Heart right ventricle (tissue), 16 donors: ENCODE results near the gene M1AP. TPM values are rescaled to one million over a fixed set of nuclear protein-coding genes. Genes with fewer than 3 reads are reported as not detected.

Source experiments
- ATAC-seq, 8 donors: fragments of 200-7000 bp; cut with Tn5 transposase; one replicate each; pipeline ENCODE4 v1.9.1; 2020; ENCODE audit warnings: mild to moderate bottlenecking in 8 of 8, moderate library complexity in 8 of 8, moderate number of reproducible peaks in 1 of 8
- DNase-seq, 2 donors: peaks; one replicate each; pipeline ENCODE4 v3.0.0-alpha.2; 2020
- H3K27ac ChIP-seq, 10 donors: fragments of 200-600 bp; sonication (generic) in 2 of 10; one replicate each; pipeline versions ENCODE4 v1.5.0 to v1.8.0; 2020 to 2022; ENCODE audit warnings: mild to moderate bottlenecking in 3 of 10
- H3K27me3 ChIP-seq, 7 donors: fragments of 200-600 bp; one replicate each; pipeline ENCODE4 v1.8.0; 2021 to 2022; ENCODE audit warnings: mild to moderate bottlenecking in 2 of 7
- H3K36me3 ChIP-seq, 9 donors: fragments of 200-600 bp; sonication (generic) in 1 of 9; one replicate each; pipeline versions ENCODE4 v1.5.0 to v1.8.0; 2020 to 2022; ENCODE audit warnings: mild to moderate bottlenecking in 2 of 9
- H3K4me1 ChIP-seq, 9 donors: fragments of 200-600 bp; sonication (generic) in 1 of 9; one replicate each; pipeline versions ENCODE4 v1.5.0 to v1.8.0; 2020 to 2022; ENCODE audit warnings: mild to moderate bottlenecking in 4 of 9
- H3K4me3 ChIP-seq, 10 donors: fragments of 200-600 bp; sonication (generic) in 2 of 10; one replicate each; pipeline versions ENCODE4 v1.5.0 to v1.8.0; 2020 to 2022; ENCODE audit warnings: mild to moderate bottlenecking in 7 of 10, moderate library complexity in 2 of 10
- H3K9me3 ChIP-seq, 11 donors: fragments of 200-600 bp in 10 of 11; sonication (generic) in 2 of 11; one replicate each; pipeline versions ENCODE4 v1.5.0 to v1.8.0; 2013 to 2022; ENCODE audit warnings: mild to moderate bottlenecking in 2 of 11, control low read depth in 1 of 11, moderate library complexity in 1 of 11
- WGBS, 2 donors: extraction: QIAGEN DNeasy Blood & Tissue Kit; methylation state at CpG; one replicate each; pipeline ENCODE4 v1.1.7; 2013; ENCODE audit warnings: inconsistent platforms in 1 of 2; 5-methylcytosine and 5-hydroxymethylcytosine counted together
- intact Hi-C, 10 donors: fragments of 100-400 bp; cut with DNase I; formaldehyde crosslinking; loops; one replicate each; pipeline versions ENCODE4 v1.11.1 to v1.14.2; 2022
- polyA plus RNA-seq, 2 donors: library from polyadenylated mRNA; stranded (reverse); fragments of 200-250 nt; gene quantifications; one replicate each; pipeline ENCODE4 v1.2.3, GENCODE V29; 2013
- total RNA-seq, 10 donors: library from RNA; stranded (reverse); fragmentation: NEBNext Ultra II Directional in 3 of 10; extraction: Animal tissue kit (Norgen Biotek cat#: 25700) in 3 of 10; gene quantifications; one replicate each; pipeline versions ENCODE4 v1.2.1 to v1.2.4, GENCODE V29; 2021 to 2023
- TF ChIP-seq, protein P1 (sequence below), 9 donors: fragments of 200-600 bp; sonication (generic) in 2 of 9; IDR thresholded peaks; one replicate each; pipeline versions ENCODE4 v1.5.0 to v1.8.0; 2021 to 2022; ENCODE audit warnings: antibody characterized with exemption in 9 of 9, mild to moderate bottlenecking in 5 of 9, moderate library complexity in 1 of 9
- donor health status: Arrhythmogenic right ventricular cardiomyopathy.
- donor health status: ischemic (EF 13 %, LVEDD 7.1; RV severe dilation, severe dysfunction).
- donor health status: healthy with polysubstance abuse.
- donor health status: DM: no; HTN: yes; CAD: no.
- donor health status: DM: no; HTN: no; CAD: no.
- donor health status: ischemic (EF 25% LVEDD 6.9; RV normal size, moderate dysfunction).
- donor health status: ischemic (EF 25% LVEDD 5.7; RV mildly dilated, moderate dysfunction).
- donor health status: healthy.
- donor health status: DM: yes; HTN: yes; CAD: no.
- donor health status: Ischemic cardiomyopathy.
- donor health status: ischemic (EF 35%, LVEDD 5.7; RV mildly dilated, moderate dysfunction).
- donor health status: nonischemic (EF 11% LVEDD 7.7; RV severe dilation, severe dysfunction).
- donor health status: DM: yes; HTN: yes; CAD: no.
- donor health status: PGD.
- donor health status: ischemic (EF 29% LVEDD 5.4; RV normal size, mild dysfunction).
- donor health status: nonischemic (EF 23%, LVEDD 6.1; RV moderate dilation, normal function).

The M1AP gene
- total and polyA plus RNA-seq, 12 donors = 0.03 to 0.44 (median 0.18) TPM; not detected in 7

DNA sequence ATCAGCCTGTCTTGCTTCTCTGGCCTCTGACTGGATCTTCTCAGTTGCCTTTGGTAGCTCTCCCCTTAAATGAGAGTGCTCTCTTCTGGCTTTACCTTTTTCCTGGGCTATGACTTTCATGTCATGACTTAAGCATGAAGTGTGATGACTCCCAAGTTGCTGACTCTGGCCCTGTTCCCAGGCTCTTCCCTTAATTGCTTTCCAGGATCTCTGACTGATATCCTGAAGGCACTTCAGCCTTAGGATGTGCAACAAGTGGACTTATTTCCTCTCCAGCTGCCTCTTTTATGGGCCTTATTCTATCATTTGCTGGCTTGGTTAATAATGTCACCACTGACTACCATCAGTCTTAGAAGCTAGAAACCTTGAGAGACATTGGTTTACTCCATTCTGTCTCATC, 23.3 kb upstream of the M1AP start:
- H3K4me1 ChIP-seq = peaks cover 0 to 7% (median 0%) of the 10 kb centered on the region in 9 donors
- no peak for DNase-seq
- H3K27me3 ChIP-seq = no peaks in the 10 kb centered on the region
- H3K9me3 ChIP-seq = no peaks in the 10 kb centered on the region
- no peak overlapping the region for H3K27ac ChIP-seq
- TF ChIP-seq, protein P1, sequence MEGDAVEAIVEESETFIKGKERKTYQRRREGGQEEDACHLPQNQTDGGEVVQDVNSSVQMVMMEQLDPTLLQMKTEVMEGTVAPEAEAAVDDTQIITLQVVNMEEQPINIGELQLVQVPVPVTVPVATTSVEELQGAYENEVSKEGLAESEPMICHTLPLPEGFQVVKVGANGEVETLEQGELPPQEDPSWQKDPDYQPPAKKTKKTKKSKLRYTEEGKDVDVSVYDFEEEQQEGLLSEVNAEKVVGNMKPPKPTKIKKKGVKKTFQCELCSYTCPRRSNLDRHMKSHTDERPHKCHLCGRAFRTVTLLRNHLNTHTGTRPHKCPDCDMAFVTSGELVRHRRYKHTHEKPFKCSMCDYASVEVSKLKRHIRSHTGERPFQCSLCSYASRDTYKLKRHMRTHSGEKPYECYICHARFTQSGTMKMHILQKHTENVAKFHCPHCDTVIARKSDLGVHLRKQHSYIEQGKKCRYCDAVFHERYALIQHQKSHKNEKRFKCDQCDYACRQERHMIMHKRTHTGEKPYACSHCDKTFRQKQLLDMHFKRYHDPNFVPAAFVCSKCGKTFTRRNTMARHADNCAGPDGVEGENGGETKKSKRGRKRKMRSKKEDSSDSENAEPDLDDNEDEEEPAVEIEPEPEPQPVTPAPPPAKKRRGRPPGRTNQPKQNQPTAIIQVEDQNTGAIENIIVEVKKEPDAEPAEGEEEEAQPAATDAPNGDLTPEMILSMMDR (IDR thresholded peaks at IDR 0.05) = no peak
- peaks cover 0 to 39% (median 8%) of the 10 kb centered on the region in 9 donors for H3K36me3 ChIP-seq
- intact Hi-C loops = no loop called here
- no peak for ATAC-seq
- no peak overlapping the region for H3K4me3 ChIP-seq

DNA sequence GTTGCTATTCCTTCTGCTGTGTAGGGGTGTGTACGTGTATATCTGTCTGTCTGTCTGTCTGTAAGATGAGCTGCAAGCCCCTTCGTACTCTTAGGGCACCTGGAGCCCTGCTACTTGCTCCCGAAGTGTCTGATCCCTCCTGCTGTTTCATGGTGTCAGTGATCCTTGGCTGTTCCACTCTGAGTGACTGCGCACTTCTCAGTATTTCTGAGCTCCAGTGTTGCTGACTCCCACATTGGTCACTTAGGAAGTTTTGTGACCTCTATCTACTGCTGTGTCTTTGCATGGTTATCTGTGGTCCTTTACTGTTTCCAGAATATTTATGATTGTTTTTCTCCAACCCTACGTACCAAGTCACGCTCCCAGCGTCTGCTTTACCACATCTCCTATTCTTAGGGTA, 22.1 kb upstream of the M1AP start:
- TF ChIP-seq, protein P1 (IDR thresholded peaks at IDR 0.05) = no peak
- 97% methylated on average over 7 of the region's 7 CpGs for WGBS, 2 donors
- no peaks in the 10 kb centered on the region for H3K9me3 ChIP-seq
- H3K4me1 ChIP-seq = peaks cover 0 to 7% (median 0%) of the 10 kb centered on the region in 9 donors
- DNase-seq = no peak
- H3K36me3 ChIP-seq = peaks cover 0 to 27% (median 4%) of the 10 kb centered on the region in 9 donors
- intact Hi-C loops = no loop called here
- no peak overlapping the region for H3K27ac ChIP-seq
- H3K4me3 ChIP-seq = no peak overlapping the region
- peak in 1 of 8 donors; percentile 22 for ATAC-seq
- no peaks in the 10 kb centered on the region for H3K27me3 ChIP-seq

GRCh38 chr2:74668087-74668486, 20.0 kb upstream of the M1AP start:
- H3K27ac ChIP-seq = no peak overlapping the region
- DNase-seq = no peak
- intact Hi-C loops = no loop called here
- no peak for ATAC-seq
- H3K36me3 ChIP-seq = peaks cover 0 to 6% (median 0%) of the 10 kb centered on the region in 9 donors
- peaks cover 0 to 7% (median 0%) of the 10 kb centered on the region in 9 donors for H3K4me1 ChIP-seq
- TF ChIP-seq, protein P1 (IDR thresholded peaks at IDR 0.05) = no peak
- H3K9me3 ChIP-seq = no peaks in the 10 kb centered on the region
- WGBS, 2 donors = 95 to 100% methylated on average over 1 of the region's 1 CpG
- H3K27me3 ChIP-seq = no peaks in the 10 kb centered on the region
- H3K4me3 ChIP-seq = no peak overlapping the region

GRCh38 chr2:74659462-74659861, 11.3 kb upstream of the M1AP start:
- Histone ChIP-seq H3K4me1 (peaks cover 0 to 9% (median 6%) of the 10 kb centered on the region in 9 donors), H3K4me3 (no peak overlapping the region), H3K27me3 (peaks cover 0 to 10% (median 0%) of the 10 kb centered on the region in 7 donors), H3K9me3 (no peaks in the 10 kb centered on the region), H3K27ac (no peak overlapping the region), H3K36me3 (peaks cover 0 to 45% (median 0%) of the 10 kb centered on the region in 9 donors)
- DNase-seq (no peak), ATAC-seq (no peak)
- TF ChIP-seq, protein P1 (IDR thresholded peaks at IDR 0.05) = no peak
- intact Hi-C loops = no loop called here
- 70% methylated on average over 2 of the region's 2 CpGs for WGBS, 2 donors
